ENCODE measurements around the gene FHL2. TPM values are rescaled to one million over a fixed set of nuclear protein-coding genes. Genes with fewer than 3 reads are reported as not detected.

The FHL2 gene
- total RNA-seq, 1 experiment from 2014 or later: 36.5 TPM

Other genes starting within 250 kb of the FHL2 start
- gene GPR45, start 157.3 kb downstream of the FHL2 start, total RNA-seq (2014; rRNA removed; shearing (Covaris generic)): 0.21 and 0.98 TPM in 2 replicates
- 25.1 and 25.5 TPM in 2 replicates for gene TGFBRAP1, start 69.3 kb downstream of the FHL2 start, total RNA-seq (2014; rRNA removed; shearing (Covaris generic))
- gene C2orf49, start 61.5 kb downstream of the FHL2 start, total RNA-seq (2014; rRNA removed; shearing (Covaris generic)): 19.1 and 20.4 TPM in 2 replicates

All from SK-MEL-5 (cell line).